ENCODE results near the gene TMEM37.

Gene TMEM37

DNA sequence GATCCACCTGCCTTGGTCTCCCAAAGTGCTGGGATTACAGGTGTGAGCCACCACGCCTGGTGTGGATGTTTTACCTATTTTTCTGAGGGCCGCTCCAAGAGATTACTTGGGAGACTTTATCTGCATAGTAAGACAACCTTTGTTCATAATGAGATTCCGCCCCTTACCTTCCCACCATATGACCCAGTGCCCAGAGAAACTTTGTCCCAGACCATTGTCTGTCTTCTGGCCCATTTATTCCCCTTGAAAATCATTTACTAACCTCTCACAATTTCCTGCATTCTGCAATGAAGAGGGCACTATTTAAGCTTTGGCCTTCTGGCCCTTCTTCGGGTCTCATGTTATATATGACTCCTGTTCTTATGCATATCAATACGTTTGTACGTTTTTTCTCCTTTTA, 13.7 kb upstream of the TMEM37 start:
- no peak for DNase-seq (ENCODE audit: low read depth in 1 of 2, low spot score in 1 of 2)

DNA sequence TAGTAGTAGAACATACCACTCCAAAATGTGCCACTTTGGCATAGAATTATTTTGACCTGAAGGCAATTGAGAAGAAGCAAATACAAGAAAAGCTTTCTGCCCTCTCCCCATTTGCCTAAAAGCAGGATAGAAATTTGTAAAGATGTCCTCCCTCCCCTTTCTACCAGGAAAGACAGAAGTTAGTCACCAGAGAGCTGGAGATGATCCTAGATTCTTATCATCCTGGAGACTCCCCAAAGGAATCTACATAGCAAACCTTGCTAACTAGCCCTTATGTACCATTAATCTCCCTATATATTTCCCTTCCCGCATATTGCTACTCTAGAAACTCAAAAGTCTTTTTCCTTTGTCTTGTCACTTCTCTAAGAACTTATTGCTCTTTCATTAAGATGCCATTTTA, 12.6 kb upstream of the TMEM37 start:
- DNase-seq (ENCODE audit: low read depth in 1 of 2, low spot score in 1 of 2), result no peak

DNA sequence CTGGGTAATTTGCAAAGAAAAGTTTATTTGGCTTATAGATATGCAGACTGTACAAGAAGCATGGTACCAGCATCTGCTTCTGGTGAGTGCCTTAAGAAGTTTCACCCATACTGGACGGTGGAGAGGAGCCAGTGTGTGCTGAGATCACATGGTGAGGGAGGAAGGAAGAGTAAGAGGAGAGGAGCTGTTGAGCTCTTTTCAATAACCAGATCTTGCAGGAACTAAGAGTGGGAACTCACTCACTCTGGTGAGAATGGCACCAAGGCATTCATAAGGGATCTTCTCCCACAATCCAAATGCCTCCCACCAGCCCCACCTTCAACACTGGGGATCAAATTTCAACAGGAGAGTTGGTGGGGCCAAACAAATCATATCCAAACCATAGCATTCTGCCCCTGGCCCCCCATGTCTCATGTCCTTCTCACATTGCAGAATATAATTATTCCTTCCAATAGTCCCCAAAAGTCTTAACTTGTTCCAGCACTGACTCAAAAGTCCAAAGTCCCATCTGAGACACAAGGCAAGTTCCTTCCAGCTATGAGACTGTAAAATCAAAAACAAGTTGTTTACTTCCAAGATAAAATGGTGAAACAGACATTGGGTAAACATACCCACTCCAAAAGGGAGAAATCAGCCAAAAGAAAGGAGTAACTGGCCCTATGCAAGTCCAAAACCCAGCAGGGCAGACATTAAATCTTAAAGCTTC, 11.7 kb upstream of the TMEM37 start:
- no peak for DNase-seq (ENCODE audit: low read depth in 1 of 2, low spot score in 1 of 2)

DNA sequence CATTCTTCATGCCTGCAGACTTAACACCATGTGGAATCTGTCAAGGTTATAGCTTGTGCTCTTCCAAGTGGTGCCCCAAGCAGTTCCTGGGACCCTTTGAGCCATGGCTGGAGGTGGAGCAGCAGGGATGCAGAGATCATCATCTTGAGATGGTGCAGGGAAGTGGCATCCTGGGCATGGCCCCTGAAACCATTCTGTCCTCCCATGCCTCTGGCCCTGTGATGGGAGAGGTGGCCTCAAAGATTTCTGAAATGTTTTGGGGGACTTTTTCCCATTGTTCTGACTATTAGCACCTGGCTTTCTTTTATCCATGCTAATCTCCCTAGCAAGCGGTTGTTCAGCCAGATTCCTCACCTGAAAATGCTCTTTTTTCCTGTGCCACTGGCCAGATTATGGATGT, 10.3 kb upstream of the TMEM37 start:
- DNase-seq (ENCODE audit: low read depth in 1 of 2, low spot score in 1 of 2), result no peak

DNA sequence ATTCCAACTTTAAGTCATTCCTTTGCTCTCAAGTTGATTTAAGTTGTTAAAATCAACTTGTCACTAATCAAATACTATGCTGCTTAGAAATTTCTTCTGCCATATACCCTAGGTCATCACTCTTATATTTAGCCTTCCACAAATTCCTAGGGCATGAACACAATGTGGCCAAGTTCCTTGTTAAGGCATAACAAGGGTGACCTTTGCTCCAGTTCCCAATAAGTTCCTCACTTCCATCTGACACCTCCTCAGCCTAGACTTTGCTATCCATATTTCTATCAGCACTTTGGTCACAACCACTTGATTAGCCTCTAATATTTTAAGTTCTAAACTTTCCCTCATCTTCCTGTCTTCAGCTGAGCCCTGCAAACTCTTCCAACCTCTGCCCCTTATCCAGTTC, 9.9 kb upstream of the TMEM37 start:
- DNase-seq (ENCODE audit: low read depth in 1 of 2, low spot score in 1 of 2), result no peak

DNA sequence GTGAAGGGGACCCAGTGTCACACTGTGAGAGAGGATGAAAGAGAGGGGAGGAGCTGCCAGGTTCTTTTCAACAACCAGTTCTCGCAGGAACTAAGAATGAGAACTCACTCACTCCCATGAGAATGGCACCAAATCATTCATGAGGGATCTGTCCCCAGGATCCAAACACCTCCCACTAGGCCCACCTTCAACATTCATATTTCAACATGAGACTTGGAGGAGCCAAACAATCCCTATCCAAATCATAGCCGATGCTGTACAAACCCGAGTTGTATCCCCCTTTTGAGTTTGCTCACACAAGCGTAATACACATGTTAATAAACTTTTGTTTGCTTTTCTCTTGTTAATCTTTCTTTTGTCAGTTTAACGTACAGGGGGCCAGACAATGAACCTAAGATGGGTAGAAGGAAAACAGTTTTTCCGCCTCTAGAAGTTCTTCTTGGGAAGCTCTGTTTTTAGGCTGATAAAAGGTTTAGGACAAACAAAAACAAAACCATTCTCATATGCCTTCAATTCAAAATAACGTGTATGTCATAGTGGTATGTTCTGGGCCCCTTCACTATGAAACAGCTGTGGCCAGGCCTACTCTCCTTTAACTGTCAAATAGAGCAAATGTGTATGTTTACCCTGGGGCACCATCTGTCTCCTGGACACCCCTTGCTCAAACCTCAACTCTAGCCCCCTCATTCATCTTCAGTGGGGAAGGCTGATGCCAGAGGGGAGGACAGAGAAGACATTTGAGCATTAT, 9.1 kb upstream of the TMEM37 start:
- no peak for DNase-seq (ENCODE audit: low read depth in 1 of 2, low spot score in 1 of 2)

DNA sequence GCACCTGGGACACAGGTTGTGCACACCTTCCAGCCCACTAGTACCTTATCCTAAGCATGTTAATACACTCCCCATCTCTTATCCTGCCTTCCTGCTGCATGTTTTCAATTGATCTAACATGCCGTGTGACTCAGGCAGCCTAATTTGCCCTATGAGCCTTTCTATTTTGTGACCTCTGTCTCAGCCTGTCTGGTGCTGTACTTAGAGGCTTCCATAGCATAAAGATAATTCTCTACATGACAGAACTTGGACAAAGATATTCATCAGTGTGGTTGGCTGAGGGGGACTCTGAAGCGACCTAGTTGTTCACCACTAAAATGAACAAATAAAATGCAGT, 8.6 kb upstream of the TMEM37 start:
- no peak for DNase-seq (ENCODE audit: low read depth in 1 of 2, low spot score in 1 of 2)

DNA sequence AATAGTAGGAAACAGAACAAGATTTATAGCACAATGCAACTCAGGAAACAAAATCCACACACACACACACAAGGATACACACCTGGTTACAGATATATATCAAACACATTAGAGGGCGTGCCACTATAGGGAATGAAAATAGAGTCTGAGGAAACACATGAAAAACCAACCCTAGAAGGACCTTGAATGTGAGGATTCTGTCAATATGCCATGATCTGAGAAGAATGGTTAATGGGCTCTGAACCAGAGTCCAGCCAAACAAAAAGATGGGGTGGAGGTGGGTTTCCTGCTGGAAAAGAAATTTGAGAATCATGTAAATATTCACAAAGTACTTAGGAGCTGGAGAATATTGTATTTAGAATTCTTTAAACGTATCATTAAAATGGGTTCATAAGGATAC, 7.8 kb upstream of the TMEM37 start:
- no peak for DNase-seq (ENCODE audit: low read depth in 1 of 2, low spot score in 1 of 2)

DNA sequence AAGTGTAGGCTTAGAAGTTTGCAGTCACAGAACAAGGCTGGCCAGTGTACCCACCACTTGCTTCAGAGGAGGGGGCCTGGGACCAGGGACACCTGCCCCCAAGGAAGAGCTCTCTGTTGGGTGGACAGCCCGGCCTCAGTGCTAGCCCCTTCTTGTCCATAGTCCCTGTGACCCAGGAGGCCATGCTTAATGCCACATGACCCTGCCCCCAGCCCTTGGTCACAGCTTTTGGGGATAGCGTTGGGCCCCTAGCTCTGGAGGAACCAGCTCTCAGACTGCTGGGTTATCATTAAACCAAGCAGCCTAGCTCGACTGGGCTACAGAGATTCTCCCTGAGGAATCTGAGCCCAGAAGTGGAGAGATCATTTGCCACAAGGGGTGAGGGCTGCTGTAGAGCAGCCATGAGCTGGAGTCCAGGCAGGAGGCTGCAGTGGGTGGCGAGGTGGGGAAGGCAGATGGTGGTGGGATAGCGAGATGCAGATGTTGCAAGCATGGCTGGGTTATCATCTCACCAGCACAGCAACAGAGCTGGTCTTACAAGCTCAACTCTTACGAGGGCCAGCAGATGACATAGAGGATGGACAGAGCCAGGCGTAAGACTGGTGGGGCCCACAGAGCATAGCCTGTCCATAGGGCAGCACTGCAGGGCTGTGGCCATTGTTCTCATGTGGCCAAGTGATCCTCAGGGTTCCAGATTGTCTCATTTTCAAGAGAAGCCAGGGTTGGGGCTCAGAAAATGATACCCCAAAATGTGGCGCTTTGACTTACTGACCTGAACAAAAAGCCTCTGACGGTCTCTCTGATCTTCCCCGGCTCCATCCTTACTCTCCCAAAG, 7.2 kb upstream of the TMEM37 start:
- no peak for DNase-seq (ENCODE audit: low read depth in 1 of 2, low spot score in 1 of 2)

DNA sequence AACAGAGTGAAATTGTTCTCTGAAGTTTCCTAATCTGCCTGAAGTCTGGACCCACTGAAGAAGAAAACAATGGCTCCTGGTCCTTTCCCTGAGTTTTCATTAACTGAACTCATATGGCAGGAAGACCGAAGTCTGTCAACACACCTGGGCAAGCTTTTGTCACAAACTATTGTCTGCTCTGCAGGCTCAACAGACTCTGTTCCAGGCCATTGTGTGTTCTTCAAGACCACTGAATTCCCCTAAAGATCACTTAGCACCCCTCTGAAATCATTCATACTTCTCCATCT, 6.6 kb upstream of the TMEM37 start:
- DNase-seq (ENCODE audit: low read depth in 1 of 2, low spot score in 1 of 2), result no peak

DNA sequence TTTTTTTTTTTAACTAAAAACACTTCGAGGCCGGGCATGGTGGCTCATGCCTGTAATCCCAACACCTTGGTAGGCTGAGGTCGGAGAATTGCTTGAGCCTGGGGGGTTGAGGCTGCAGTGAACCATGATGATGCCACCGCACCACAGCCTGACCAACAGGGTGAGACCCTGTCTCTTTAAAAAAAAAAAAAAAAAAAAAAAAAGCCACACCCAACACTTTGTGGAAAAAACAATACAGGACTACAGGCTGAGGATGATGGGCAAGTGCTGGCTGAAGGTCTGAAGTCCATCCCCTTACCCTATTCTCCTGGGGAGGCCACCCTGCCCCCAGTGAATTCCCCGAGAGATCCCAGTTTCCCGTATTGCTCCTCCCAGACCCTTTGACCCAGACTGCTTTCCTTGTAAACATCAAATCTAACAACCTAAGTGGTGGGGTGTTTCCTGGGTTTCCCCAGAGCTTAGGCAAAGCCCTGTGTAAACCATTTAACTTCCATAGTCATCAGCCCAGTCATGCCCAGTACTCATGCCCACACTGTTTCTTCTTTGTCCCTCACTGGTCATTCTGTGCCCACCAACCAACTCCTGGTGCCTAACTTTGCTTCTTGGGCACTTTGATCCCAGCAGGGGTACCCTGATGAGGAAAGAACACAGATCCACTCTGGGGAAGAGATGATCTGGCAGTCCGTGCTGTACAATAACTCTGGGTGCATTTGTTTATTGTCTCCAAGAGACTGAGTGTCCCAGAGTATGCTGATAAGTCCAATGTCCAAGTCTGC, 5.8 kb upstream of the TMEM37 start:
- DNase-seq (ENCODE audit: low read depth in 1 of 2, low spot score in 1 of 2), result no peak

DNA sequence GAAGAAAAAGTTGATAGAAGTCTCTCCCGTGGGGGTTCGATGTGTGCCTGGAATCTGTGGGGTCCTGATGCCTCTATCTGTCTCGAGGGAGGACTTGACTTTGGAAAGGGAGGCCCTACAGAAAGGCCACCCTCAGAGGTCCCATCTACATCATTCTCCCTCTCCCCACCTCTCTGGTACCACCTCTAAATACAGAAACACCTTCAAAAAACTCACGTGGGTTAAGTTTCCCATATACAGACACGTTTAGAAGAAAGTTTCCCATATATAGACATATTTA, 5.3 kb upstream of the TMEM37 start:
- no peak for DNase-seq (ENCODE audit: low read depth in 1 of 2, low spot score in 1 of 2)

DNA sequence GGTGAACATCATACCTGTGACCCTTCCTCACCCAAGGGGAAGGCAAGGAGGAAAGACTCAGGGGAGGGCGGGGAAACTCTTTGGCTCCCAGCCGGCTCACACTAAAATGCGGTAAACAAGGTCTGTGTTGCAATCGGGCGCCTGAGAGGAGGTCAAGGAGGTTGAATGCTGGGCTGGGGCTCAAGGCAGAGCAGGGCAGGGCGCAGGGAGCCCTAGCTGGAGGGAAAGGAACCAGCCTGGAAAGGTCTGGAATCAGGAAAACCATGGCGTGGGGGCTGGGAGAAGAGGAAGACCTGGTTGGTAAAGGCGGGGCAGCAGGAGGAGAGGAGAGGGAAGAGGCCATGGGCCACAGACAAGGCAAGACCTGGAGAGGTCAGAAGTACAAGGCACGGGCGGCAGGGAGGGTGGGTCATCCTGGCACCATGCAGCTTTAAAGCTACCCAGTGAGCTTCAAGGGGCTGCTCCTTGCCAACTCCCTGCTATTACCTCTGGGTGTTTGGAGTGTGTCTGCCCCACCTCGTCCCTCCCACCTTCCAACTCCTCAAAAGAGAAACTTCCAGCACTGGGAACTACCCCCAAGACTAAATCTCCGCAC, 4.8 kb upstream of the TMEM37 start:
- no peak for DNase-seq (ENCODE audit: low read depth in 1 of 2, low spot score in 1 of 2)

DNA sequence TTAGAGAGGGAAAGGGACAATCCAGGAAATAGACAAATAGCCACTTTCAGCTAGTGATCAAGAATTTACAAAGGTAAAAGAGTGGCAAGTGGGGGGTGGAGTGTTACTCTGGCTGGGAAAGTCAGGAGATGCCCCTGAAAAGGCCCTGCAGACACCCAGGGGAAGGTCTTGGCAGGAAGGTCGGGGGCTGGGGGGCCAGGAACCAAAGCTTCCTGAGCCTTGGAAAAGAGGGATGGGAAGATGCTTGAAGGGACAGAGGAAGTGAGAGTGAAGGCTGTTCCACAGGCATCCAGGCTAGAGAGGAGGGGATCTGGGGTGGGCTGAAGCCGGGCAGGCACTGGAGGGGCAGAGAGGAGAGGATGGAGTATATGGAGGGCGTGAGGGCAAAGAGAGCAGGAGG, 3.9 kb upstream of the TMEM37 start:
- no peak for DNase-seq (ENCODE audit: low read depth in 1 of 2, low spot score in 1 of 2)

DNA sequence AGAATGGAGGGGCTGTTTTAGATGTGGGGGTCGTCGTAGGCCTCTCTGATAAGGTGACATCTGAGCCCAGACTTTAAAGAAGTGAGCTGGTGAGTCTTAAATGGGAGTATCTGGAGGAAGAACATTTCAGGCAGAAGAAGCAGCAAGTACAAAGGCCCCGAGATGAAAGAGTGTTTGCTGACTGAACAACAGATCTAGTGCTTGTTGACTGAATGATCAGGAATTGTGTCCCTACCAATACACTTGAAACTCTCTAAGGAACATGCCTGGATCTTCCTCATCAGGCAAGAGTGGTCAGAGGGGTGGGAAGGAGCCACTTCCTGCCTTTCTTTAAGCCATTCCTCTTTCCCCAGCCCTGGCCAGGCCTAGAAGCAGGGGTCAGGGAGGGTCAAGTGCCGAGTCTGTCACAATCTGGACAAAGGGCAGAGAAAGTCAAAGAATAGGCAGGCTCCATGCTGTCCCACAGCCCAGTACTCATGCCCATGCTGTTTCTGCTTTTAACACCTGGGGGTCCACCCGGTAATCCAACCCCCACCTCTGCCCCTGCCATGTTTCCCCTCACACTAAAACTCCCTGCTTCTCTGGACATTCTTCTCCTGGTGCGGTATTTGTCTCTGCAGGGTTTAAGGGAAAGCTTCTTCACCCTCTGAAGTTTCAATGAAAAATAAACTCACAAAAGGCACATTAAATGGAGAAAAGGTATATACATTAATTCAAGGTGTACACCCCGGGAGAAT, 3.0 kb upstream of the TMEM37 start:
- no peak for DNase-seq (ENCODE audit: low read depth in 1 of 2, low spot score in 1 of 2)

DNA sequence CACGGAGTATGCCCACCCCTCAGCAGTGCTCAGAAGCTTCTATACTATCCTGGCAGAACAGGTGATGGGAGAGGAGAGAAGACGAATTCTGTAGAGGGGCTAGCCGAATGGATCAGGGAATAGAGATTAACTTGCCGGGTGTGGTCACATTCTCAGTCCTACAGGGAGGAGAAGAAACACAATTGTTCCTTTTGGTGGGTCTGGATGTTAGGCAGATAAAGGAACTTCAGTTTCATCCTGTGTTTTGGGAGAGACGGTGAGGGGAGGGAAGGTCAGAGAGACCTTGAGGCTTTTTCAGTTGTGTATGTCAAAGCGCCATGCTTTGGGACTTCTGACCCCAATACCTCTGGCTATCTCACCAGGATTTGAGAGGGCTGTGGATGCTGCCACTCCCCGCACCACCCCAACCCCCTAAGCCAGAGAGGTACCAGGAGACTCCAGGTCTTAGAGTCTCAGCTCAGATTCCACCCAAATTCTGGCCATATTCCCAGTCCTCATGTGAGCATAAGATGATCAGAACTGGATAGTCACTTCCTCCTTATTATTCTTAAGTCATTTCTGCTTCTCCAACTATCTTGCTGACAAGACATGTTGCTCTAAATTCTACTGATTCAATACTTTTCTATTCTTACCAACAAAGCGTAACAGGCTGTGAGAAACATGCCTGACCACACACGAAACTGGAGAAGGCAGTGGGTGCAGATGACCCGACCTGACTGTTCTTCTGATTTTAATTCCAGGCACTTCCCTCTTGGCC, 2.3 kb upstream of the TMEM37 start:
- DNase-seq (ENCODE audit: low read depth in 1 of 2, low spot score in 1 of 2), result no peak

DNA sequence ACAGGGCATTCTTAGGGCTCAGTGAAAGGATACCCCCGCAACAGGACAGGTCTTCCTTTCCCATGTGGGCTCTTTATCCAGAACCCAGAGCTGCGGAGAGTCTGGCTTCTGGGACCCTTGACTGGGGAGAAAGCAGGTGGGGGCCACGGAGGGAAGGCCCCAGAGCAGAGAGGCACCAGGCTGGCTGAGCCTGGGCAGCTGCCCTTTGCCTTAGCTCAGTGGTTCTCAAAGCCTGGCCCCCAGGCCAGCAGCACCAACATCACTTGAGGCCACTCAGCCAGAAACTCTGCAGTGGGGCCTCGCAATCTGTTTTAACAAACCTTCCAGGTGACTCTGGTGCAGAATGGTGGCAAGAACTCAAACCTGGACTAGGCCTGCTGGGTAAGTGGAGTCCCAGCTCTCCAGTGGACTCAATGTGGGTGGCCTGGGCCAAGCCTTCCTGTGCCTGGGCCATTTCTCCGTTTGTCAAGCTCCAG, 1.6 kb upstream of the TMEM37 start:
- DNase-seq (ENCODE audit: low read depth in 1 of 2, low spot score in 1 of 2), result no peak

DNA sequence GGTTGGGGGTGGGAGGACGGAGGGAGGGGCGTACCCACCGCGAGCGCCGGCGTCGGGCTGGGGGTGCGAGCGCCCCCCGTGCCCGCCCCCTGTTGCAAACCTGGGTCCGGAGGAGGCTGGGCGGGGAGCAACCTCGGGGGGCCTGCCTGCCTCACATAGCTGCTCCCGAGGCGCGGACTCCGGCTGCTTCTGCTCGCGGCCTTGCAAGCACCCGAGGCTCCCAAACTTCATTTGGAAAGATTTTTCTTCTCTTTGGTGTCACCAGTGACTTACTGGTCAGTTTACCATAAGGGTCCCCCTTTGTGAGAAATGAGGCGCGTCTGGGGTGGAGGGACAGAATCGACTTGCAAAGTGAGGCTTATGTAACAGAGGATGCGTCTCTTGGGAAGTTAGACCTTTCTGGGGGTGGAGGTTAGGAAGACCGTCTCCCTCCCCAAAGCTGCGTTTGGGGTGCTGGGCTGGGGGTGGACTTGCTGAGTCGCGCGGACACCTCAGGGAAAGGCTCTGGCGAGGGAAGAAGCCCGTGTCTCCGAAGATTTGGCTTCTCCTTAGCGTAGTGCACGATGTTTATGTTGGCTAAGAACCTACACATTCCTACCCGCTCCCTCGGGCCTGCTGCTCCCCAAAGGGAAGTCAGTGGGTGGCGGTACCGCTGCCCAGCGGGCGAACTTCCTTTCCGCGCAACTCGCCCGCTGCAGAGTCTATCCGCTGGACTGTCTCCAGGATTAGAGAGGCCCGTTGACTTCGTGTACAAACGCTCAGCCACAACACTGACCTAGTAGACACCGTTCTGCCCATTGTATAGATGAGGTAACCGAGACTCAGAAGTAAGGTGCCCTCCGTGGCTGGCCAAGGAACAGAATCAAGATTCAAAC, 559 bp downstream of the TMEM37 start:
- DNase-seq (ENCODE audit: low read depth in 1 of 2, low spot score in 1 of 2), result no peak

Measured in activated CD4-positive, alpha-beta T cell treated with anti-CD3 and anti-CD28 coated beads, Interleukin-2, amount 50 U/mL, for 24 hours (primary cell).